Activated CD8-positive, alpha-beta memory T cell treated with anti-CD3 and anti-CD28 coated beads, Interleukin-2, amount 50 U/mL, for 48 hours (primary cell): ENCODE results near the gene ABI3.

Experiments
- DNase-seq: peaks from one replicate; pipeline ENCODE4 v3.0.0-alpha.2; 2020

The ABI3 gene

GRCh38 chr17:49198211-49198610 is 12.3 kb upstream of the ABI3 start:
- no peak for DNase-seq

GRCh38 chr17:49200423-49201083 is 10.0 kb upstream of the ABI3 start:
- no peak for DNase-seq

- no peak for DNase-seq
Measured at GRCh38 chr17:49201481-49201927, 9.0 kb upstream of the ABI3 start.

GRCh38 chr17:49203796-49204195 is 6.7 kb upstream of the ABI3 start:
- no peak for DNase-seq

- DNase-seq = no peak
Measured at GRCh38 chr17:49204516-49204915, 6.0 kb upstream of the ABI3 start.

GRCh38 chr17:49209061-49209571 is 1.4 kb upstream of the ABI3 start:
- DNase-seq = no peak

- no peak for DNase-seq
Measured at GRCh38 chr17:49213399-49213798, 2.9 kb downstream of the ABI3 start.

- no peak for DNase-seq
Measured at GRCh38 chr17:49213847-49214246, 3.3 kb downstream of the ABI3 start.

GRCh38 chr17:49214676-49215360 is 4.3 kb downstream of the ABI3 start:
- no peak for DNase-seq

GRCh38 chr17:49216482-49216881 is 6.0 kb downstream of the ABI3 start:
- no peak for DNase-seq

- no peak for DNase-seq
Measured at GRCh38 chr17:49216953-49217650, 6.6 kb downstream of the ABI3 start.

GRCh38 chr17:49217651-49218413 is 7.3 kb downstream of the ABI3 start:
- no peak for DNase-seq

- DNase-seq = no peak
Measured at GRCh38 chr17:49218941-49219913, 8.7 kb downstream of the ABI3 start.

GRCh38 chr17:49219987-49220386 is 9.5 kb downstream of the ABI3 start:
- no peak for DNase-seq

- DNase-seq = no peak
Measured at GRCh38 chr17:49223168-49223516, 12.6 kb downstream of the ABI3 start.

GRCh38 chr17:49223517-49224197 is 13.2 kb downstream of the ABI3 start:
- DNase-seq = peak; percentile 93

GRCh38 chr17:49224198-49224996 is 13.9 kb downstream of the ABI3 start:
- peak; percentile 74 for DNase-seq

- peak; percentile 57 for DNase-seq
Measured at GRCh38 chr17:49224997-49225337, 14.5 kb downstream of the ABI3 start.

GRCh38 chr17:49225554-49226236 is 15.2 kb downstream of the ABI3 start:
- no peak for DNase-seq
